SK-N-SH (cell line): ENCODE measurements around the gene LRRC26.

ENCODE experiments used
- GABPA ChIP-seq: IDR thresholded peaks from 2 replicates; pipeline ENCODE4 v1.4.0; 2012; ENCODE audit warnings: low read depth, mild to moderate bottlenecking
- RCOR1 ChIP-seq: fragments of 150-350 bp; IDR thresholded peaks from 2 replicates; pipeline ENCODE4 v1.6.1; 2017; ENCODE audit warnings: antibody characterized with exemption, low read length
- SIN3A ChIP-seq: IDR thresholded peaks from 2 replicates; pipeline ENCODE4 v1.6.1; 2012; ENCODE audit warnings: low read depth, mild to moderate bottlenecking, low read length, moderate library complexity, borderline replicate concordance
- TEAD4 ChIP-seq: IDR thresholded peaks from 2 replicates; pipeline ENCODE4 v1.4.0; 2012; ENCODE audit warnings: mild to moderate bottlenecking, borderline replicate concordance; ENCODE audit not compliant: insufficient read depth
- TF ChIP-seq, protein P1 (sequence below): fragments of 200-600 bp; sonication (generic); IDR thresholded peaks from 2 replicates; pipeline ENCODE4 v1.6.1; 2017; ENCODE audit warnings: antibody characterized with exemption, mild to moderate bottlenecking, moderate library complexity

DNA sequence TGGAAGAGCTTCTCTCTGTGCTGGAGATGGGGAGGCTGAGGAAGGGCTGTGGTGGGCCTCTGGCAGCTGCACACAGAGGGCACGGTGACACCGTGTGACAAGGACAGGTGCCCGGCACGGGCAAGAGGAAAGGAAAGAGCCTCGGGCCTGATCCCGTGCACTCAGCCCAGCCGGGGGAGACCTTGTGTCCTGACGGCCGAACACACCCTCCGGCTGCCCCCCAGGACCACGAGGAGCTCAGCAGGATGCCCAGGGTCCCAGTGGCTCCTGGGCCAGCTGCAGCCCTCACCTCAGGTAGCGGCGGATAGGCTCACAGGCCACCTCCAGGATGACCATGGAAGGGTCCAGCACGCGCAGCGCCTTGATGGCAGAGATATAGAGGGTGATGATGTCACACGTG is 13.0 kb upstream of the LRRC26 start:
- TF ChIP-seq TEAD4: no peak
- TF ChIP-seq, protein P1, sequence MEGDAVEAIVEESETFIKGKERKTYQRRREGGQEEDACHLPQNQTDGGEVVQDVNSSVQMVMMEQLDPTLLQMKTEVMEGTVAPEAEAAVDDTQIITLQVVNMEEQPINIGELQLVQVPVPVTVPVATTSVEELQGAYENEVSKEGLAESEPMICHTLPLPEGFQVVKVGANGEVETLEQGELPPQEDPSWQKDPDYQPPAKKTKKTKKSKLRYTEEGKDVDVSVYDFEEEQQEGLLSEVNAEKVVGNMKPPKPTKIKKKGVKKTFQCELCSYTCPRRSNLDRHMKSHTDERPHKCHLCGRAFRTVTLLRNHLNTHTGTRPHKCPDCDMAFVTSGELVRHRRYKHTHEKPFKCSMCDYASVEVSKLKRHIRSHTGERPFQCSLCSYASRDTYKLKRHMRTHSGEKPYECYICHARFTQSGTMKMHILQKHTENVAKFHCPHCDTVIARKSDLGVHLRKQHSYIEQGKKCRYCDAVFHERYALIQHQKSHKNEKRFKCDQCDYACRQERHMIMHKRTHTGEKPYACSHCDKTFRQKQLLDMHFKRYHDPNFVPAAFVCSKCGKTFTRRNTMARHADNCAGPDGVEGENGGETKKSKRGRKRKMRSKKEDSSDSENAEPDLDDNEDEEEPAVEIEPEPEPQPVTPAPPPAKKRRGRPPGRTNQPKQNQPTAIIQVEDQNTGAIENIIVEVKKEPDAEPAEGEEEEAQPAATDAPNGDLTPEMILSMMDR: no peak
- TF ChIP-seq GABPA: no peak
- no peak for TF ChIP-seq RCOR1
- TF ChIP-seq SIN3A: no peak
